Stomach (tissue), 4 donors: ENCODE results near the gene FOXN3.

ENCODE experiments used
- POLR2AphosphoS5 ChIP-seq, 3 donors: sonication (generic); formaldehyde crosslinking; IDR thresholded peaks; one replicate each; pipeline ENCODE4 v1.6.1; 2016; ENCODE audit warnings: antibody characterized with exemption in 3 of 3
- TF ChIP-seq, protein P1 (sequence below), 7 experiments: fragments of 450-650 bp in 4 of 7; fragments of 200-600 bp in 3 of 7; sonication (generic) in 3 of 7; IDR thresholded peaks; one replicate each; pipeline ENCODE4 v1.5.1; 2016 to 2019; ENCODE audit warnings: antibody characterized with exemption in 7 of 7, control low read depth in 2 of 7, mild to moderate bottlenecking in 1 of 7

DNA sequence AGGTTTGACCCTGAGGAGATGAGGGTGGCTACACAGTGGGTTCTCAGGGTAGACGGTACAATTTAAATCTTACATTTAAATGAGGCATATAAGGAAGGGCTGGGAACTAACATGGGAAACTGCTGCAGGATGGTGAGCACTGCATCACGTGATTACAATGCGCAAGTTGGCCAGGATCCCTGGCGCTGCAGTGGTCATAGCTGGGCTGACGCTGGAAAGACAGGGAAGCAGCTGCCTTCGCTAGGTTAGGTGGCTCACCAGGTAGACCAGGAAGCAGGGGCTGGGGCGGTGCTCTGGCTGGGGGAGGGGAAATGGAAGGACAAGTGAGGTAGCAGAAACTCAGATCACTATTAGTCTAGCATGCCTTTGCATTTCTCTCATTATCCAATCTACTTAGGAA, 149.9 kb downstream of the FOXN3 start:
- TF ChIP-seq, protein P1, sequence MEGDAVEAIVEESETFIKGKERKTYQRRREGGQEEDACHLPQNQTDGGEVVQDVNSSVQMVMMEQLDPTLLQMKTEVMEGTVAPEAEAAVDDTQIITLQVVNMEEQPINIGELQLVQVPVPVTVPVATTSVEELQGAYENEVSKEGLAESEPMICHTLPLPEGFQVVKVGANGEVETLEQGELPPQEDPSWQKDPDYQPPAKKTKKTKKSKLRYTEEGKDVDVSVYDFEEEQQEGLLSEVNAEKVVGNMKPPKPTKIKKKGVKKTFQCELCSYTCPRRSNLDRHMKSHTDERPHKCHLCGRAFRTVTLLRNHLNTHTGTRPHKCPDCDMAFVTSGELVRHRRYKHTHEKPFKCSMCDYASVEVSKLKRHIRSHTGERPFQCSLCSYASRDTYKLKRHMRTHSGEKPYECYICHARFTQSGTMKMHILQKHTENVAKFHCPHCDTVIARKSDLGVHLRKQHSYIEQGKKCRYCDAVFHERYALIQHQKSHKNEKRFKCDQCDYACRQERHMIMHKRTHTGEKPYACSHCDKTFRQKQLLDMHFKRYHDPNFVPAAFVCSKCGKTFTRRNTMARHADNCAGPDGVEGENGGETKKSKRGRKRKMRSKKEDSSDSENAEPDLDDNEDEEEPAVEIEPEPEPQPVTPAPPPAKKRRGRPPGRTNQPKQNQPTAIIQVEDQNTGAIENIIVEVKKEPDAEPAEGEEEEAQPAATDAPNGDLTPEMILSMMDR (IDR thresholded peaks at IDR 0.05), result no peak
- TF ChIP-seq POLR2AphosphoS5 (IDR thresholded peaks at IDR 0.05), result no peak
